ENCODE results near the gene RASEF.

RASEF gene

GRCh38 chr9:83020864-83021263, 42.1 kb downstream of the RASEF start:
- Histone ChIP-seq H3K4me3 (replicated peaks; ENCODE audit: low read depth, low read length) (no peak overlapping the region), H3K27me3 (replicated peaks; ENCODE audit: control insufficient read depth, insufficient read depth, low read length) (no peaks in the 10 kb centered on the region), H3K36me3 (ENCODE audit: control insufficient read depth, insufficient read depth, low read length) (no peaks in the 10 kb centered on the region)
- DNase-seq (ENCODE audit: extremely low read depth, insufficient read length), result no peak
- no peak for TF ChIP-seq CTCF (IDR thresholded peaks at IDR 0.05; ENCODE audit: insufficient read depth, low read length, poor library complexity, severe bottlenecking)

- no peak for DNase-seq (ENCODE audit: extremely low read depth, insufficient read length)
- H3K4me3 ChIP-seq (replicated peaks; ENCODE audit: low read depth, low read length), result no peak overlapping the region
- no peak for TF ChIP-seq CTCF (IDR thresholded peaks at IDR 0.05; ENCODE audit: insufficient read depth, low read length, poor library complexity, severe bottlenecking)
- no peaks in the 10 kb centered on the region for H3K27me3 ChIP-seq (replicated peaks; ENCODE audit: control insufficient read depth, insufficient read depth, low read length)
- H3K36me3 ChIP-seq (ENCODE audit: control insufficient read depth, insufficient read depth, low read length), result no peaks in the 10 kb centered on the region
These were observed 42.6 kb downstream of the RASEF start for GRCh38 chr9:83020327-83020726.

GRCh38 chr9:83019246-83019645, 43.7 kb downstream of the RASEF start:
- H3K4me3 ChIP-seq (replicated peaks; ENCODE audit: low read depth, low read length), result no peak overlapping the region
- no peaks in the 10 kb centered on the region for H3K36me3 ChIP-seq (ENCODE audit: control insufficient read depth, insufficient read depth, low read length)
- no peak for TF ChIP-seq CTCF (IDR thresholded peaks at IDR 0.05; ENCODE audit: insufficient read depth, low read length, poor library complexity, severe bottlenecking)
- H3K27me3 ChIP-seq (replicated peaks; ENCODE audit: control insufficient read depth, insufficient read depth, low read length), result no peaks in the 10 kb centered on the region
- no peak for DNase-seq (ENCODE audit: extremely low read depth, insufficient read length)

GRCh38 chr9:83015897-83016296, 47.0 kb downstream of the RASEF start:
- Histone ChIP-seq H3K36me3 (ENCODE audit: control insufficient read depth, insufficient read depth, low read length) (no peaks in the 10 kb centered on the region), H3K27me3 (replicated peaks; ENCODE audit: control insufficient read depth, insufficient read depth, low read length) (no peaks in the 10 kb centered on the region), H3K4me3 (replicated peaks; ENCODE audit: low read depth, low read length) (no peak overlapping the region)
- DNase-seq (ENCODE audit: extremely low read depth, insufficient read length), result no peak
- TF ChIP-seq CTCF (IDR thresholded peaks at IDR 0.05; ENCODE audit: insufficient read depth, low read length, poor library complexity, severe bottlenecking), result no peak

- no peak for DNase-seq (ENCODE audit: extremely low read depth, insufficient read length)
- H3K4me3 ChIP-seq (replicated peaks; ENCODE audit: low read depth, low read length), result no peak overlapping the region
- no peak for TF ChIP-seq CTCF (IDR thresholded peaks at IDR 0.05; ENCODE audit: insufficient read depth, low read length, poor library complexity, severe bottlenecking)
These were observed 48.9 kb downstream of the RASEF start for GRCh38 chr9:83013867-83014605.

More at GRCh38 chr9:83013867-83014605, 48.9 kb downstream of the RASEF start:
- Histone ChIP-seq H3K27me3 (replicated peaks; ENCODE audit: control insufficient read depth, insufficient read depth, low read length) (no peaks in the 10 kb centered on the region), H3K36me3 (ENCODE audit: control insufficient read depth, insufficient read depth, low read length) (no peaks in the 10 kb centered on the region)

All from GM06990 (cell line).